Stimulated activated CD4-positive, alpha-beta T cell treated with anti-CD3 and anti-CD28 coated beads, TNF-alpha, amount 100 ng/mL, for 48 hours (primary cell): ENCODE results near the gene BACE1-AS.
A peak's percentile ranks its signal among the peaks of the same experiment; 100 is the strongest.

Source experiments
- DNase-seq, 3 donors: peaks; one replicate each; pipeline ENCODE4 v3.0.0-alpha.2; 2020; ENCODE audit warnings: low read depth in 3 of 3

BACE1-AS gene

DNA sequence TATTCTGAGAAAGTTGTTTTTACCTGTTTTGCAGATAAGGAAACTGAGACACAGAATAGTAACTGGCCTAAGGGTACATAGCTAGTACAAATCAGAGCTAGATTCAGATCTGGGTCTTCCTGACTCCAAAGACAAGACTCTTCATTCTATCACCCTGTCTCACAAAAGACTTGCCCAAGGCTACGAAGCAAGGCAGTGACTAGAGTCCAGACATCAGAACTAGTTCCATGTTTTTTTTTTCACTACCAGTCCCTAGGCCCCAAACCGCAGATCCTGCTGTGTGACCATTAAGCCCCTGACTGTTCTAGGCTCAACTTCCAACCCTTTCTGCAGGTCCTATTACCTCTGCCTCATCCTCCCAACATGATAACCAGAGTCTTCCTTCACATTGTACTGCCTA lies 1.5 kb downstream of the BACE1-AS start:
- DNase-seq, result no peak

DNA sequence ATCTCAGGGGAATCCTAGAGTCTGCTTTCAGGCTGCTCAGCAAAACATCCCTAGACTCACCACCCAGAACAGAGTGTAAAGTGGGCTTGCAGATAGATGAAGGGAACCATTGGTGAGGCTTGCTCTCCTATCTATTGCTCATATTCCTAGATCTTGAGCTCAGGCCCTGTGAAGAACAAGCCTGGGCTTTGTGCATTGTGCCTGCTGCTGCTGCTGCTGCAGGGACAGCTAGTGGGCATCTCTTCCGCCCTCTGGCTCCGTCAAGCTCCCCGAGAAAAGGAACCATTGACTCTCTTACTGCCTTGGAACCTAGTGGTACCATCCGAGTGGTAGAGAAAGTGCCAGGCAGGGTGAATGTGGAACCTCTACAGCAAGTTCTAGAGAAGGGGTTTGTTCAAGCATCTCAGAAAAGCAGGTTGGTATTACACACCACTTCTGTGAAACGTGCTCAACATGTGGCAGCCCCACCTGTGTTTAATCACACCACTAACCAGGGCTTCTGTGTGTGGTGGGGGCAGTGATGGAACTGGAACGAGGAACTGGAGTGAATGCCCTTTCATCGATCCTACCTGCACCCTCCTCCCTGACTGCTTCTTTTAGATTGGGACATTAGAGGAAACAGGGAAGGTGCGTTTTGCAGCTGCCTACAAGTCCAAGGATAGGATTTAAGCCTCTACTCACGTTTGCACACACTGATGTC lies 4.4 kb downstream of the BACE1-AS start:
- DNase-seq, result no peak

DNA sequence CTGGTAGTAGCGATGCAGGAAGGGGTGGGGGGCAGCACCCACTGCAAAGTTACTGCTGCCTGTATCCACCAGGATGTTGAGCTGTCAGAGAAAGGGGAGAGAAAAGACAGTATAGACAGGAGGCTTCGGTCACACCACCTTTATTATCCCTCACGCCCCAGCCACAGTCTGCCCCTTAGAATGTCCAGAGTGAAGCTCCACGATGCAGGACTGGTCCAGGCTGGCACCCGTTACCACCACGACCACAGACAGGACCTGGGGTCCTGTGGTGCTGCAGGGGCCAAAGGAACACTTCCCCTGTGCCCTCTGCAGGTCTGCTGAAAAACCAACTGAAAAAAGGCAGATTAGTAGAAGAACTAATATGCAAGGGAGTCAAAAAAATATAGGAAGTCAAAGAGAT lies 5.7 kb downstream of the BACE1-AS start:
- DNase-seq, result no peak

DNA sequence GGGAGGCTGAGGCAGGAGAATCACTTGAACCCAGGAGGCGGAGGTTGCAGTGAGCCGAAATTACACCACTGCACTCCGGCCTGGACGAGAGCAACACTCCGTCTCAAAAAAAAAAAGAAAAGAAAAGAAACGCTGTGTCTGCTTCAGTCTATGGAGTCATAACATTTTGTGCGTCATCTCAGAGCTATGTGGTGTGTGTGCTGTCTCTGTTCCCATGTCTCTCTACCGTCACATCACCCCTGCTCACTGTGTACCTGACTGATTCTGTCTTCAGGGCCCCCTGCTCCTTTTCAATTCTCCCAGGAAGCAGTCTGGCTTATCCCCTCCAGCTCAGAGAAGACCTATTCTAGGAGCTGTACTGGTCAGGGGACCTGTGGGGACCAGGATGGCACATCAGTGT lies 7.0 kb downstream of the BACE1-AS start:
- no peak for DNase-seq

DNA sequence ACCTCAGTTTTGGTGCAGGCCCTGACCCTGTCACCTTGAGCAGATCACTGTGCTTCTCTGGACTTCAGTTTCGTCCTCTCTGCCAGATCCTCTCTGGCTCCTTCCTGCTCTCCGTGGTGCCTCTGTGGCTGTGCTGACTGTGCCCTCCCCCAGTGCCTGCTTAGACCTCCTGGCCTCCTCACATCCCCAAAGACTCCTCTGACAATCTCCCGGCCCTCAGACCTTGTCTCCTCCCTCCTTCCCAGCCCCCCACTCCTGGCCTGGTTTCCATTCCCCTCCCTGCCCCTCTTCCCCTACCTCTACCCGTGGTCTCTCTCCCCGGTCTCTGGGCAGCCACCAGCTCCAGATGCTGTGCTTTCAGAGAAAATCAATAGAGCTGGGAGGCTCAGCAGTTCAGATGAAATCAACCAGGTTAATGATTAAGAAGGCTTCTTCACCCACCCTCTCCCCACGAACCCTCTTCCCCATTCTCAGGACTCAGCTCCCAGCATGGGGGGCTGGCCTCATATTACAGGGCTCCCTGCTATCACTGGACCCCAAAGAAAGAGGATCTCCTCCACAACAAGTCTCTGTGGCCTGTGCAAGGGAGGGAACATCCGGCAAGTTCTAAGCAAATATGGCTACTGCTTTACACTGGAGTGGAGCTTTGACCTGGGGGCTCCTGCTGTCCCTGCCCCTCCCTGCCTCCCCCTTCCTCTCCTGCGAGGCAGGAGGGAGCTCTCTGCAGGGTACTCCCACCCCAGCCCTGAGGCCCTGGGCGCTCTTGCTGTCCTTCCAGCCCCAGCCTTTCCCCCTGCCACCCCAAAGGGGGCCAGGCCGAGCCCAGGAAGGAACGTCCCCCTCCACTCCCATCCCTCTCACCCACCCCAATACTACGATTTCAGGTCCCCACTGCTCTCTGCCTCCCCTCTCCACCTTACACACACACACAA lies 8.5 kb downstream of the BACE1-AS start:
- DNase-seq, result no peak

DNA sequence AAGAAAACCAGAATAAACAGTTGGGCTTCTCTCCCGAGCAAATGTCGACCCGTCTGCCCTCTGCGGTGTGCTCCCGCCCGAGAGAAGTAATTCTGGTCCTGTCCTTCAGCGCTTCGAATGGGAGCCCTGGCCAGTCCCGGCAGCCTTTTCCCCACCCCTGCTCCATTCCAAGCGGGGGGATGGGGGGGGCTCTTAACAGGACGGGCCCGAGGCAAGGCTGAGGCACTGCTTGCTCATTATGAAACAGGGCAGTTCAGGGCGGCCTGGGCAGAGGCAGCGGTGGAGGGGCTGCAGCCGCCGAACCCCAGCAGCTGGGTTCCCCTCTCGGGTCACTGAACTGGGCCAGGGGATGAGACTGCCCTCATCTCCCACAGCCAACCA lies 9.1 kb downstream of the BACE1-AS start:
- DNase-seq, result no peak

DNA sequence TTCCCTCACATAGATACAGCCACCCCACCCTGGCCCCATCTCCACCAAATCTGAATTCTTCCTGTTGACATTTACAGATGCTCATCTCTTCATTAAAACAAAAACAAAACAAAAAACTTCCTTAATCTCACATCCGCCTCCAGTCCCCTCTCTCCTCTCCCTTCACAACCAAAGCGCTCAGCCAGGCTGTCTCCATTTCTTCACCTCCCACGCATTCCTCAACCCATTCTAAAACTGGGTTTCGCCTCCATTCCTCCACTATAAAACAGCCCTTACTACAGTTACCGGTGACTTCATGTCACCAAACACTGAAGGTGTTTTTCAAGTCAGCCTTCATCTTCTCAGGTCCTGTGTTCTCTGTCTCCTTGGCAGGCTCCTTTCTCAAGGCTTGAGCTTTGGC lies 9.6 kb downstream of the BACE1-AS start:
- DNase-seq, result no peak

DNA sequence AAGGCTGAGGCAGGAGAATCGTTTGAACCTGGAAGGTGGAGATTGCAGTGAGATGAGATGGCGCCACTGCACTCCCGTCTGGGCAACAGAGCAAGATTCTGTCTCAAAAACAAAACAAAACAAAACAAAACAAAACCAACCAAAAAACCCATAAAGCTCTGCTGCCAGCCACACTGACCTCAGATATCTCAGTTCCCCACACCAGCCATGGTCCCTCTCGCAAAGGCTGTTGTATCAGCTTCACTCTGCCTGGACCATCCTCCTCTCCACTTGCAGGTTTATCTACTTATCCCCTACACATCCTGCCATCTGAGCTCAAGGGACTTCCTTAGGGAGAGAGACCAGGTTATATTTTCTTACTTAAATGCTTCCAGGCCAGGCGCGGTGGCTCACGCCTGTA lies 11.1 kb downstream of the BACE1-AS start:
- no peak for DNase-seq

DNA sequence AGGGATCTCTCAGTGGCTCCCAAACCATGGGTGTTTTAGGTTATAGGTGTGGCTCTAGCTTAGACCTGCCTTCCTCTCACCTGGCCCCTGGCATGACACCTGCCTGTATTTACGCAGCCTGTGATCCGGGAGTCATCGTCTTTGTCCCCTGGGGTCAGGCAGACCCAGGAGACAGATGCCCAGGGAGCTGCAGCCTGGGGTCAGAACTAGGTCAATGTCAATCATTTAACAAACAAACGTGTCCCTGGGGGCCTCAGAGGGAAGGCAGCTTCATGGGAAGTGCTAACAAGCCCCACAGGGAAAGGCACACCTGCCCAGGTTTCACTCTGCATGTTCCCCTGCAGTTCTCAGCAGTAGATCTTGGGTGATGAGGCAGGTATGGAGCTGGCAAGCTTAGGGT lies 12.0 kb downstream of the BACE1-AS start:
- no peak for DNase-seq

DNA sequence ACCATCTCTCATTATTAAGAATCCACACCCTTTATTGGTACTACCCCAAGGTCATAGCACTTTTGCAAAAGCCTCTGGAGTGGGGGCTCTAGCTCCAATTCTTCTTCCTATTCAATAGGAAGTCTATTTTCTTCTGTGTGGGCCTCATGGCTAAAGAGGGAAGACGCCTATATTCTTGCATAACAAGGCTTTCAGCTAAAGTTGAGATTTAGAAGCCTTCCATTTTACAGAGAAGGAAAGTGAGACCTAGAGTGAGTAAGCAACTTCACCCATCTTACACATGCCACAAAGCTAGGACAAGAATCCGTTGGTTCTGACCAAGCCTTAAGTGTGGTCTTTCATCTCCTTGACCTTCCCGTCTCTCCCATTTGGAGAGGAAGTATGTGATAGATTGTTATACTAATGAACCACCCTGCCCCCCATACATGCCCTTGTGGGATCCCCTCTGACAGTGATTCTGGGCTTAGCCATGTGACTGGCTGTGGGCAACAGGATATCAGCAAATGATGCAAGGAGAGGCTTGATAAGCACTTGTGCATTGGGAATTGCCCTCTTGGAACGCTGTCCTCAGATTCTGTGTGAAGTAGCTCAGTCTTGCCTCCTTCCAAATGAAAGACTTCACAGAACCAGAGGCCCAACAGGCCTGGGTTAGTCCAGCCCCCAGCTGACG lies 12.6 kb downstream of the BACE1-AS start:
- no peak for DNase-seq

DNA sequence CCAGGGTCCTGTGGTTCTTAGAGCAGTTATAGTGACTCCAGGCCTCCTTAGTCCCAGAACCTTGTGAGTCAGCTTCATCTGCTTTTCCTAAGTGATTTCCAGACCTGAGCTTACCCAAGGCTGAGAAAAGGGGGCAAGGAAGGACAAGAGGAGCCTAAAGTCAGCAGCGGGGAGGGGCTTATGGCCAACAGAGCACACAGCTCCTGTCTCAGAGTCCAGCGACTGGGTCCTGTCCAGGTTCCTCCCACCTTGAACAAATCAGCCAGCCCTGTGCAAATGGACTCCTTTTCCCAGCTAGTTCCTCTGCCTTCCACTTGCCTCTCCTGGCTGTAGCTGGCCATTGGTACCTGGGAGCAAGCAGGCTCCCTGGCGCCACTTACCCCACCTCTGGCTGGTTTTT lies 14.0 kb downstream of the BACE1-AS start:
- DNase-seq, result no peak

DNA sequence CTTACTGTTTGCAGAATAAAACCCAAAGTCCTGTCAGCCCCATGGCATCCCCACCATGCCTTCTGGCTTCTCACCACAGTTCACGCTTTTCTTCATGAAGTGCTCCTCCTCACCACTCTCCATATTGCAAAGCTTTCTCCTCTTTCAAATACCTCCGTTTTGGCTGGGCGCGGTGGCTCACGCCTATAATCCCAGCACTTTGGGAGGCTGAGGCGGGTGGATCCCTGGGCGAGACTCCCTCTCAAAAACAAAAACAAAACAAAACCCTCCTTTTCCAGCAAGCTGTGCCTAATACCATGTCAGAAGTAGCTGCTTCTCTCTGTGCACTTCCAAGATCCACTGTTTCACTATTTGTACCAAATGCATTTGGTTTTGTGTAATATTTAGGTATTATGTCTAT lies 18.2 kb downstream of the BACE1-AS start:
- no peak for DNase-seq

DNA sequence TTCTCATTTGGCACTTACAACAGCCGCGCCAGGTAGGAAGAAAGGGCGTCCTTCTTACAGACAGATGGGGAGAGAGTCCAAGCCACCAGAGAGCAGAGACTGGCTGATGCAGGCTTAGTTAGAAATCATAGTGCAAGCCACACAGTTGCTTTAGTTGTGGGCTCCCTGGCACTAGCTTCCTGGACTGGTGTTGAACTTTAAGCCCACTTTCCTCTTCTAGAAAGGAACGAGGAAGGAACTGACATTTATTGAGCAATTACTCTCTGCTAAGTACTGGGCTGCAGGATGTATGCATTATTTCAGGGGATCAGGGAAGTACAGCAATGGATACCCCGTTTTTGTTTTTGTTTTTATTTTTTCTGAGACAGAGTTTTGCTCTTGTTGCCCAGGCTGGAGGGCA lies 21.9 kb downstream of the BACE1-AS start:
- DNase-seq, result no peak

DNA sequence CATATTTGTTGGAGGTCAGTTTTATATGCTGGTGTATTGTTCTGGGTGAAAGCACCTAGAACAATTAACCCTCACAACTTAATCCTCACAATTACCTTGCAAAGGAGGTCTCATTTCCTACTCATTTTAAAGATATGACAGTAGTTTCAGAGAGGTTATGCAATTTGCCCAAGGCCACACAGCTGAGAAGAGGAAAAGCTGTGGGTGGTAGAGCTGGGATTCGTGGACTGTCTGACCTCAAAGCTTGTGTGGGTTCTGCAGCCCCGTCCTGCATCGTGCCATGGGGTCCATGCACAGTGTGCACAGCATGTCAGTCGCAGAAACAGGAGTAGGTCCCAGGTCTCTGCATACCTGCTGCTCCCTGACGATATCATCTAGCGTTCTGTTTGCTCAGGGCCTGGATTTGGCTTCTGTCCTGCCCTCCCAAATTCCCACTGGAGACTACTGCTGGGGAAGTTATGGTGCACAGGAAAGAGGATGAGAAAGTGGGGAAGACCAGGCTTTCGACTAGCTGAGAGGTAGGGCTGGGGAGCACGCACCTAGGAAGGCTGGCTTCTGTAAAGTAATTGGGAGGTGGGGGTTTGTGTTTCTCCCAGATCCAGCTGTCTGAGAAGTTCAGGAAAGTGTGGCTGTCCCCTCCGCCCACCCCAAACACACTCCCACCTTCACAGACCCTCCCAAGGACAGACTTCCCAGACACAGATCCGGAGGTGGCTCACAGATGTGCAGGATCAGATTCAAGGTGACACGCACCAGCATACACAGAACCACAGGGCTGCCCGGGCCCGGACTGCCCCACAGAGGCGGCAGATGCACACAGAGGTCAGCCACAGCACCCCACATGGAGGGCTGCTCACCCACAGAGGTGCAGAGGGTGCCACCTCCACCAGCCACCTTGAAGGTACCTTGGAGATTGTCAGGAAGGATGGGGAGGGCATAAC lies 23.0 kb downstream of the BACE1-AS start:
- no peak for DNase-seq

DNA sequence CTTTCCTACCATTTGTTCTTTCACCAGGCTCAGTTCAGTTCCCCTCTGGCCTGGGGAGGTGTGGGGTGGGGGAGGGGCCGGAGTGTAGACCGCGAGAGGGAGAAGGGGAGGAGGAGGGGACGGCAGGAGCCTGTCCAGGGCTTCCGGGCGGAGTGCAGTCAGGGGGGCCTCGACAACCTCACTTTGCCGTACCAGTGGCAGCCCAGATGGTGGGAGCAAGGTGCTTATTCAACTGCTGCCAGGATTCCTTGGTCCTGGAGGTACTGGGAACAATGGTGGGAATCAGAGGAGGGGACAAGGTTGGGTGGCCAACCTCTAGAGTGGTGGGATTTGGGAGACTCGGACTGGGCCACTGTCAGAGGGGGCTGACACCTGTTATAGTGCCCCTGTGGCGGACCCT lies 23.7 kb downstream of the BACE1-AS start:
- no peak for DNase-seq

DNA sequence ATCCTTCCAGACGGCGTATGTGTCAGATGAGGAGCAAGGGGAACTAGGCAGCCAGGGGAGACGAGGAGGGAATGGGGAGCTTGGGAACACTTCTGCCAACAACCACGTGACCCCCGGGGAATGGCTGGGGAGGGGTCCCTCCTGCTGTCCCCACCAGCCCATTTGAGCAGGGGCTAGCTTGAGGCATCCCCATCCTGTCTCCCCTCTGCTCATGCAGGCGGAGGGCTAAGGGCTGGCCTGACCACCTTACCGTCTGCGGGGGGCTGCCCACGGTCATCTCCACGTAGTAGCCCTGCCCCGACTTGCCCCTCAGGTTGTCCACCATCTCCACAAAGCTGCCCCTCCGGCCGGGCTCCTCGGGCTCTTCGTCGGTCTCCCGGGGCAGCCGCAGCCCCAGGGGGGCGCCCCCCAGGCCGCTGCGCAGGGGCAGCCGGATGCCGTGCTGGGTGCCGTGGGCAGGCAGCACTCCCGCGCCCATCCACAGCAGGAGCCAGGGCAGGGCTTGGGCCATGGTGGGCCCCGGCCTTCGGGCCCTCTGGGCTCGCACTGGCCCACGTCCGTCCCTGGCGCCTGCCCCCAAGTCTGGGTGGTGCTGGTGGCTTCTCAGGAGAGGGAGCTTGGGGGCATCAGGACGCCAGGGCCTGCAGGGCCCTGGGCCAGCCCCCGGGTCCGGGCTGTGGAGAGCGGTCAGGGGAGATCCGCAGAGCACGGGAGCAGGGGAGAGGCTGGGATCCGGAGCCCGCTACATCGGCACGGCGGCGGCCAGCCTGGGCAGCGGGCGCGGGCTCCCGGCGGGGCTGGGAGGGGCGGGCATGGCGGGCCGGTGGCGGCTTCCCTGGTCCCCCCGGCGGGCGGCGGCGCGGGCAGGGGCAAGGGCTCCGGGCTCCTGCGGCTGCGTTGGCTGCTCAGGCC lies 24.4 kb downstream of the BACE1-AS start:
- peak in 1 of 3 donors; percentile 13 for DNase-seq

DNA sequence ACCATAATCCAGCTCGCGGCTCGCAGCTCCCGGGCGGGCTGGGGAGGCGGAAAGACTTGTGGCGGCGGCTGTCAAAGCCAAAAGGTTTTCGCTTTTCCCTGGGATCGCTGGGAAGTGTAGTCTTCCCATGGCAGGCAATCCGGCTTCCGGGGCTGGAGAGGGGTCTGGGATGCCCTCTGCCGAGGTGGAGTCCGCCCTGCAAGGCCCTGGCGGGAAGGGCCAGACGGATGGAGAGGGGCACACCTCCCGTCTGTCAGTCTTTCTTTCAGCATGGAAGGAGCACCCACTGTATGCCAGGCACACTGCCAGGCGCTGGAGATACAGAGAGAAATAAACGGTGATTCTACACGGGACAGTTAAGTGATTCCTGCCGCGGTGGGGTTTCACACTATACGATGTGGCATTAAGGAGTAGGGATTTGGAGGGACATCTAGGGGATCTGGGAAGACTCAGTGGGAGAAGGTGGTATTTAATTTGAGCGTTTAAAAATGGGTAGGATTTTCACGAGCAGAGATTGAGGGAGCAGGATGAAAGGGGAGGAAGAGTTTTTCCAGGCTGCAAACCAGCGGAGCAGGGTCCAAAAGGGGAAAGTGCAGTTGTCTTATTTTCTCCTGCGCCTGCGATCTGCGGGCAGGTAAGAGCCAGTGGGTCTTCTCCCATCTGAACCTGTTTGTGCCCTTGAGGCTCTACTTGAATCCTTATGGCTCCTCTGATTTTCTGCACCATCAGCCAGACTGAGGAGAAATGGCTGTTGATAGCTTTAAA lies 25.2 kb downstream of the BACE1-AS start, which contains the start of gene BACE1:
BACE1 (minus strand) TSS at position 60 of the 765 bp plus-strand sequence. CDS start 461 bp downstream, outside the sequence.
- DNase-seq, result no peak

DNA sequence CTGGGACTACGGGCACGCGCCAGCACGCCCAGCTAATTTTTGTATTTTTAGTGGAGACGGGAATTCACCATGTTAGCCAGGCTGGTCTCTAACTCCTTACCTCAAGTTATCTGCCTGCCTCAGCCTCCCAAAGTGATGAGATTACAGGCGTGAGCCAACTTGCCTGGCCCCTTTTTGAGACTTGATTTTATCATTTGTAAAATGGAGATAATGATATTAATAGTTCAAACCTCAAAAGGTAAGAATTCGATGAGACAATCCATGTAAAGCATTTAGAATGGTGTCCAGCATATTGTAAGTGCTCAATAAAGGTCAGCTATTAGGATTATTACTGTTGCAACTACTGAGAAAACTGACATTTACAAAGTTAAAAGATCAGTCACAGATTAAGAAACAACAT lies 27.6 kb downstream of the BACE1-AS start:
- no peak for DNase-seq

DNA sequence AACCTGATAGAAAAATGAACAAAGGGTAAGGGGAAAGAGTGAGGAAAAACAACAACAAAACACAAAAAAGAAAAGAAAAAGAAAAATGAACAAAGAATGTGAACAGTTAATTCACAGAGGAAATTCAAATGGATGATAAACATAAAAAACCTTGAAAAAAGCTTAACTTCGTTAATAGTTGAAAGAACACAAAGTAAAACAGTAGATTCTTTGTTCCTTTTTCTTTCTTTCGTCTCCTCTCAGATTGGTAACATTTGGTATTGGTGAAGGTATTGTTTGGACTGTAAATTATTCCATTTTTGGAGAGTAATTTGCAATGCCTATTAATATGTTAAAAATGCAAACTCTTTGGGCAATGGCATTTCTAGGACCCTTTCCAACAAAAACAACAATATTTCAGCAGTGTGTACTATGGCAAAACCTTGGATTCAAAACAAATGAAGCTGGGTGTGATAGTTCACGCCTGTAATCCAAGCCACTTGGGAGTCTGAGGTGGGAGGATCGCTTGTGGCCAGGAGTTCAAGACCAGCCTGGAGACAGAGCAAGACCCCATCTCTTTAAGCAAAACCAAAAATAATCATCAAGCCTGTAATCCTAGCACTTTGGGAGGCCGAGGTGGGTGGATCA lies 28.2 kb downstream of the BACE1-AS start:
- no peak for DNase-seq
